Measurements from ENCODE around the gene CITED4. TPM values are rescaled to one million over a fixed set of nuclear protein-coding genes. Genes with fewer than 3 reads are reported as not detected.

Gene CITED4
- total RNA-seq, result 10 to 100 TPM; 22.7 to 59.8 (median 36.9) TPM
- polyA plus RNA-seq, result 1 to 10 TPM in 1 of 3 donors, not detected in 2; 3.0 TPM

- Histone ChIP-seq H3K27me3 (no peaks in the 10 kb centered on the region), H3K4me3 (peak within 1 kb of the TSS; percentile 48 to 90 (median 82)), H3K36me3 (no peaks in the 10 kb centered on the region), H3K4me1 (peaks cover 0 to 56% (median 48%) of the 10 kb centered on the region in 4 donors), H3K9me3 (no peaks in the 10 kb centered on the region), H3K27ac (peak within 1 kb of the TSS; percentile 85 to 98 (median 90))
- WGBS, 2 donors, result 1 to 2% methylated on average over 75 of the region's 75 CpGs
- peak; percentile 98 for DNase-seq
- no peak for TF ChIP-seq EP300 (IDR thresholded peaks at IDR 0.05)
- TF ChIP-seq POLR2AphosphoS5 (IDR thresholded peaks at IDR 0.05), result peak; percentile 99 to 100 (median 99)
- peak; percentile 90 to 95 for TF ChIP-seq POLR2A (IDR thresholded peaks at IDR 0.05)
- TF ChIP-seq, protein P1, sequence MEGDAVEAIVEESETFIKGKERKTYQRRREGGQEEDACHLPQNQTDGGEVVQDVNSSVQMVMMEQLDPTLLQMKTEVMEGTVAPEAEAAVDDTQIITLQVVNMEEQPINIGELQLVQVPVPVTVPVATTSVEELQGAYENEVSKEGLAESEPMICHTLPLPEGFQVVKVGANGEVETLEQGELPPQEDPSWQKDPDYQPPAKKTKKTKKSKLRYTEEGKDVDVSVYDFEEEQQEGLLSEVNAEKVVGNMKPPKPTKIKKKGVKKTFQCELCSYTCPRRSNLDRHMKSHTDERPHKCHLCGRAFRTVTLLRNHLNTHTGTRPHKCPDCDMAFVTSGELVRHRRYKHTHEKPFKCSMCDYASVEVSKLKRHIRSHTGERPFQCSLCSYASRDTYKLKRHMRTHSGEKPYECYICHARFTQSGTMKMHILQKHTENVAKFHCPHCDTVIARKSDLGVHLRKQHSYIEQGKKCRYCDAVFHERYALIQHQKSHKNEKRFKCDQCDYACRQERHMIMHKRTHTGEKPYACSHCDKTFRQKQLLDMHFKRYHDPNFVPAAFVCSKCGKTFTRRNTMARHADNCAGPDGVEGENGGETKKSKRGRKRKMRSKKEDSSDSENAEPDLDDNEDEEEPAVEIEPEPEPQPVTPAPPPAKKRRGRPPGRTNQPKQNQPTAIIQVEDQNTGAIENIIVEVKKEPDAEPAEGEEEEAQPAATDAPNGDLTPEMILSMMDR (IDR thresholded peaks at IDR 0.05), result peak in 1 of 4 experiments; percentile 15
- intact Hi-C loops (cut with DNase I), result loop anchor here (10.0 kb wide), 2 partner anchors 243 to 383 kb away; partner anchors contain the start of gene SCMH1
These were observed at the start of gene CITED4 for GRCh38 chr1:40862008-40862863. Gene CITED4 (minus strand): TSS chr1:40862363. CDS start chr1:40862127, 236 bp downstream.

DNA sequence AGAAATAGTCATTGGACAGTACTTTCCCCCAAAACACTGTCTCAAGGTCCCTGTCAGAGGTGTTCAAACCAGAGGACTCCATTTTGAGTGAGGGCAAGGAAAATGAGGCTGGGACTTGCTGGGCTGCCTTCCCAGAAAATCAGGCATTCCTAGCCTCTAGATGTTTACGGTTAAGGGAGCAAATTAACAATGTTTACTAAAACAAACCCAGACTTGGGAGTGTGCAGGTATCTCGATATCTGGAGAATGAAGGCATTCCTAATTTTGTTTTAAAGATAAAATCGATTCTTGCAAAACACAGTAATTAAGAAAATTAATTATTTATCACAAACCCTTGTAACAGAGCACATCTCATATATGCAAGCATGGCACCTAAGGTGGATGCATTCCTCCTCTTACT, 48.9 kb upstream of the CITED4 start:
- Histone ChIP-seq H3K27ac (no peak overlapping the region), H3K4me1 (no peaks in the 10 kb centered on the region), H3K27me3 (no peaks in the 10 kb centered on the region), H3K4me3 (no peak overlapping the region), H3K36me3 (no peaks in the 10 kb centered on the region), H3K9me3 (no peaks in the 10 kb centered on the region)
- TF ChIP-seq, protein P1 (IDR thresholded peaks at IDR 0.05), result no peak
- TF ChIP-seq POLR2A (IDR thresholded peaks at IDR 0.05) (no peak), POLR2AphosphoS5 (IDR thresholded peaks at IDR 0.05) (no peak), EP300 (IDR thresholded peaks at IDR 0.05) (no peak)
- DNase-seq, result no peak
- WGBS, 2 donors, result 53 to 76% methylated on average over 3 of the region's 3 CpGs
- intact Hi-C loops (cut with DNase I), result no loop called here

GRCh38 chr1:40909281-40909680, 47.1 kb upstream of the CITED4 start:
- Histone ChIP-seq H3K27me3 (no peaks in the 10 kb centered on the region), H3K27ac (no peak overlapping the region), H3K36me3 (no peaks in the 10 kb centered on the region), H3K4me3 (no peak overlapping the region), H3K9me3 (no peaks in the 10 kb centered on the region), H3K4me1 (no peaks in the 10 kb centered on the region)
- 95 to 96% methylated on average over 9 of the region's 9 CpGs for WGBS, 2 donors
- intact Hi-C loops (cut with DNase I), result no loop called here
- TF ChIP-seq POLR2AphosphoS5 (IDR thresholded peaks at IDR 0.05), result no peak
- no peak for TF ChIP-seq POLR2A (IDR thresholded peaks at IDR 0.05)
- TF ChIP-seq, protein P1 (IDR thresholded peaks at IDR 0.05), result no peak
- TF ChIP-seq EP300 (IDR thresholded peaks at IDR 0.05), result no peak
- DNase-seq, result no peak

DNA sequence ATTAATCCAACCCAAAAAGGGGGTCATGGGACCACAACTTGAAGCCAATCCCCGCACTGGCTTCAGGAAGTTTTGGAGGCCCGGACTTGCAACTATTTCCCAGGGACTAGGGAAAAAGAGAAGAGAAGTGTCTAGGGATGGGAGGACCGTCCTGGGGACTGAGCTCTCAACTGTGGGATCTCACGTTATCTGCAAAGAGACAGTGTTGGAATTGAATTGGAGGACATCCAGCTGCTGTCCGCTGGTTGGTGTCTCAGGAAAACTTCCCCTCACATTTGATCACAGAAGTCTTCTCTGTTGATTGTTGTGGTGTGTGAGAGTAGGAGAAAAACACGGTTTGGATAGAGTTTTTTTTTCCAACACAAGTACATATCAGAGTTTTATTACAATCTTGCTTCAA, 46.2 kb upstream of the CITED4 start:
- Histone ChIP-seq H3K4me3 (no peak overlapping the region), H3K9me3 (no peaks in the 10 kb centered on the region), H3K36me3 (no peaks in the 10 kb centered on the region), H3K27ac (no peak overlapping the region), H3K4me1 (no peaks in the 10 kb centered on the region), H3K27me3 (no peaks in the 10 kb centered on the region)
- 84% methylated on average over 6 of the region's 6 CpGs for WGBS, 2 donors
- DNase-seq, result no peak
- no peak for TF ChIP-seq POLR2AphosphoS5 (IDR thresholded peaks at IDR 0.05)
- TF ChIP-seq, protein P1 (IDR thresholded peaks at IDR 0.05), result no peak
- no peak for TF ChIP-seq POLR2A (IDR thresholded peaks at IDR 0.05)
- TF ChIP-seq EP300 (IDR thresholded peaks at IDR 0.05), result no peak
- intact Hi-C loops (cut with DNase I), result no loop called here
